GM21529 (cell line): Measurements from ENCODE around the gene CRIP2.

Source experiments
- ATAC-seq: cut with Tn5 transposase; IDR thresholded peaks from one replicate; pipeline ENCODE4 v1.9.1; 2021; ENCODE audit not compliant: unreplicated experiment

CRIP2 gene

GRCh38 chr14:105476097-105476830 lies 1.6 kb downstream of the CRIP2 start:
- ATAC-seq, result no peak

GRCh38 chr14:105476831-105477659 lies 2.4 kb downstream of the CRIP2 start:
- no peak for ATAC-seq

GRCh38 chr14:105477660-105478397 lies 3.2 kb downstream of the CRIP2 start:
- no peak for ATAC-seq

- ATAC-seq, result no peak
Measured at GRCh38 chr14:105478398-105479251, 4.0 kb downstream of the CRIP2 start.

- no peak for ATAC-seq
Measured at GRCh38 chr14:105479431-105480158, 5.0 kb downstream of the CRIP2 start.

- ATAC-seq, result no peak
Measured at GRCh38 chr14:105480199-105480746, 5.7 kb downstream of the CRIP2 start.

- peak; percentile 62 for ATAC-seq
Measured at GRCh38 chr14:105480807-105481801, 6.5 kb downstream of the CRIP2 start.

- ATAC-seq, result peak; percentile 57
Measured at GRCh38 chr14:105481886-105482457, 7.4 kb downstream of the CRIP2 start.

GRCh38 chr14:105482486-105483110 lies 8.0 kb downstream of the CRIP2 start:
- ATAC-seq, result no peak

- ATAC-seq, result no peak
Measured at GRCh38 chr14:105483300-105484068, 8.9 kb downstream of the CRIP2 start.

GRCh38 chr14:105484069-105484996 lies 9.7 kb downstream of the CRIP2 start:
- no peak for ATAC-seq

GRCh38 chr14:105484997-105485393 lies 10.4 kb downstream of the CRIP2 start:
- ATAC-seq, result no peak

GRCh38 chr14:105485739-105486162 lies 11.1 kb downstream of the CRIP2 start:
- no peak for ATAC-seq

GRCh38 chr14:105486163-105486973 lies 11.7 kb downstream of the CRIP2 start, which contains the start of gene CRIP1:
TSS of gene CRIP1 (plus strand) at chr14:105486886. CDS start at chr14:105487260, 374 bp downstream.
- no peak for ATAC-seq

GRCh38 chr14:105486974-105487448 lies 12.4 kb downstream of the CRIP2 start:
- ATAC-seq, result no peak
